T-helper 22 cell (primary cell): Measurements from ENCODE around the gene CARD9.
"Not testable (repeated sequence)": the region's sequence is repeated elsewhere in the genome, so short reads cannot be mapped to it uniquely, and the experiment has no call there.

ENCODE experiments used
- DNase-seq: peaks from one replicate; pipeline ENCODE4 v3.0.0-alpha.2; 2020; ENCODE audit warnings: low read depth

Gene CARD9

DNA sequence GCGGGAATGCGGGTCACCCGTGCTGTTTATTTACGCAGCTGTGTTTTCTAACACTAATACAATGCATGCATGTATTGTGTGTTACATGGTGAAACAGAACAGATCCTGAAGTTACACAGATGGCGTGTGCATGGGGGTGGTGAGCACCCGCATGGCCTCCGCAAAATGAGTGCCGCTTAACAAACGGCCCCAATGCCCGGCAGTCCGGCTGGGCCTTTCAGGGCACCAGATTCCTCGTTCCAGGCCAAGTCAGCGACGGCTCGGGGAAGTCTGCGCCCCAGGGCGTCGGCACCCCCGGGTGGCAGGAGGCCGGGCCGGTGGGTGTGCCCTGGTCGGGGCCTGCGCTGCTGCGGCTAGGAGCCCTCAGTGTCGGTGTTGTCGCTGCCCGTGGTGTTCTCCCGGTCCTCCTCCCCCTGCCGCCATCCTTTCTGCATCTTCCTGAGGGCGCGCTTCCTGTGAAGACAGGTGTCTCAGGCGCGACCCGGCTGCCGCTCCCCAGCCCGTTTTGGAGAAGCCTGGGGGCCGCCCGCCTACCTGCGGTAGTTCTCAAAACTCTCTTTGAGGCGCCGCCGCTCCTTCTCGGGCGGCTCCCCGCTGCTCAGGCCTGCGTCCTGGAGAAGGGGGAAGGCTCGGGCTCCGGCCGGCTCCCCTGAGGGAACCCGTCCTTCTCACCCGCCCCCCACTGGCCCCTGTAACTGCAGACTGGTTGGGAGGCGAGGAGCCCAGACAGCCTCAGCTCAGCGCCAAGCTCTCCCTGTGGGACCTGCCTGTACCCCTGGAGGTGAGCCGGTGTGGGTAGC lies 9.3 kb downstream of the CARD9 start:
- no peak for DNase-seq

DNA sequence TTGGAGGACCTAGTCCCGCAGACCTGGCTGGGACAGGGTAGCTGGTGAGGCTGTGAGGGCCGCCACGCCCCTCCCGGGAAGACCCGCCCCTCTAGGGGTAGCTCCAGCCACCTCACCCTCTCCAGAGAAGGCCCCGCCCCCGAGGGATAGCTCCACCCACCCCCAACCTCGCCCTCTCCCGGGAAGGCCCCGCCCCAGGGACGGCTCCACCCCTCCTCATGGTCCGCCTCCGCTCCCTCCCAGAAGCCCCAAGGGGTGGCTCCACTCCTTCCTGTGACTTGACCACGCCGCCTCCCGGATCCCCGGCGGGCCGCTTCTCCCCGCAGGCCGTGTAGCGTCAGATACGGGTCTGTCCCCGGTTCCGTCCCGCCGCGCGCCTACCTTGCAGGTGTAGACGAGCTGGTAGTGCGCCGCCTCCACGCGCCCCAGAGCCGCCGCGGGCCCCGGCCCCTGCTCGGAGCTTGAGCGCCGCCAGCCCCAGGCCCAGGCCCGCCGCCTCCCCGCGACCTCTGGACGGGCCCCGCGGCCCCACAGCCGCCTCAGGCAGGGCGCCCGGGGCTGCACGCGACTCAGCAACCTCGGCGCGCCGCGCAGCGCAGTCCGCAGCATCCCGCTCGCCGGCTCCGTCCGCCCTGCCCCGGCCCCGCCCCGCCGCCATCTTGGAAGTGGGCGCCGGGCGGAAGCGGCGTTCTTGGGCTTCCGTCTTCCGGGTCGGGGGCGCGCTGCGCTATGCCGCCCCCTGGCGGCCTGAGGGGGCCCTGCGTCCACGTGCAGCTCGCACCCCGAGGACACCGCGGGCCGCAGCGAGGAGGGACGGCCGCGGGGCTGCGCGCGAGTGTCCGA lies 10.1 kb downstream of the CARD9 start, which contains the start of gene DNLZ:
TSS of gene DNLZ (minus strand) at position 639 of the 843 bp plus-strand sequence. CDS start at position 609, 30 bp downstream.
- peak; percentile 86 for DNase-seq

DNA sequence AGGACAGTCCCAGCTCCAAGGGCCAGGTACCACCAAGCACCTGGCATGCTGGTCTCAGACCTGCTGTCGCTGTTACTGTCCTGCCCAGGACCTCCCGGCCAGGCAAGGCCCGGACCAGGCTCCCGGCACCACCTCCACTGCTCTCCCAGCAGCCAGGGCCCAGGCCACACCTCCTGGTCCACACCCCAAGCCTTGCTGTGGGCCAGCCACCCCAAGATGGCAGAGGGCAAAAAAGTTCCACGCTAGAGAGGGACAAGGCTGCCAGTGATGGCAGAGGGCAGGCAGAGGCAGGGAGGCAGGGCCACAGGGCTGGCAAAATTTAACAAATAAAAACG lies 11.1 kb downstream of the CARD9 start:
- DNase-seq = no peak

DNA sequence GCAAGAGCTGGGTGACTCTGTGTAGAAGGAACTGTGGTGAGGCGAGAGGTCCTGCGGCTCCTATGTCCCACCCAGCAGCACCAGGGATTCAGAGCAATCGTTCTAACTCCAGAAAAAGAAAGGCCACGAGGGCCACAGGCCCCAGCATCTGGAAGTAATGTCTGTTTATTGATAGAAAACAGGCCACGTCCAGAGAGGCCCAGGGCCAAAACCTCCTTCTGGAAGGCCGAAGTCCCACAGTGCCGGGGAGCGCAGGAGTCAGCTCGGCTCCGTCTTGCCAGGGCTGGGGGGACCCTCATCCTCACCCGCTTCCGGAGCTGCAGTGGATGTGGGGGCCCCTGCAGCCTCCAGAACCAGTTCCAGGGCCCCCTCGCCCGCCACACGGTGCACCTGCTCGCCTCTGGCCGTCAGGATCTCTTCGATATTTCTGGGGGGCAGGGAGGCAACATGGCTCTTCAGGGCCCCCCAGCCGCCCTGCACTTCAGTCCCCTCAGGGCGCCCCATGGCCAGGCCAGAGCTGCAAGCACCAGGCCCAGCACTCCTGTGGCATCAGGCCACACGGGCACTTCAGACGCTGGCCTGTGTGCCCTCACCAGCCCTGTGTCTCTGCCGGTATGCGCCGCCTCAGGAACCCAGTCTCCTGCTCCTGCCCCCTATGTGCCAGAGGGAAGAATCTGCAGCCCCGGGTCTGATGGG lies 11.6 kb downstream of the CARD9 start:
- no peak for DNase-seq

DNA sequence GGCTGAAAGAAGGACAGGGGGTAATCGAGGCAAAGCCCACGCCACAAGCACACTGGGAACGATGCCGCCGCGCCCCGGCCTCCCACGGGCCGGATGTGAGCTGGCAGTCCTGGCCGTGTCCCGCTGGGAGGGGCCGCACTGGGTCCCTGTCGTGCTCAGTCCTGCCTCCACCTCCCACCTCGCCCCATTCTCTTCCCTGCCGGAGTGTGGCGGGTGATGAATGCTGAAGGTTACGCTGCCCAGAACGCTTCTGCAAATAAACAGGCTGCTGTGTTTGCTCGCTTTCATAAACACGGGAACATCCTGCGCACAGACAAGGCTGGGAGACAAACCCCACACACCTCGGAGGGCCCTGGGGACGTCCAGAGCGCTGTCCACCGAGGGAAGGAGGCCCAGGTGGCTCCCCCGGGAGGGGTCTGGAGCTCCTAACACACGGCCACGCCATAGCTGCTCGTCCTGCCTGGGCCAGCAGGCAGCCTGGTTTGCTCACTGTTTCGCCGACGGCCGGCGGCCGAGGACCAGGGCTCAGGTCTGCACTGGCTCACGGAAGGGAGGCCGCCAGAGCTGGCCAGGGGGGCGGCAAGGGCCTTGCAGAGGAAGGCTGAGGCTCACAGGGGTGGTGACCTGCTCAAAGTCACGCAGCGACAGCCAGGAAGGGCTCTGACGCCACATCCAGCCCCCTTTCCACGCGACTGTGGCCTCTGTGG lies 12.3 kb downstream of the CARD9 start:
- no peak for DNase-seq

DNA sequence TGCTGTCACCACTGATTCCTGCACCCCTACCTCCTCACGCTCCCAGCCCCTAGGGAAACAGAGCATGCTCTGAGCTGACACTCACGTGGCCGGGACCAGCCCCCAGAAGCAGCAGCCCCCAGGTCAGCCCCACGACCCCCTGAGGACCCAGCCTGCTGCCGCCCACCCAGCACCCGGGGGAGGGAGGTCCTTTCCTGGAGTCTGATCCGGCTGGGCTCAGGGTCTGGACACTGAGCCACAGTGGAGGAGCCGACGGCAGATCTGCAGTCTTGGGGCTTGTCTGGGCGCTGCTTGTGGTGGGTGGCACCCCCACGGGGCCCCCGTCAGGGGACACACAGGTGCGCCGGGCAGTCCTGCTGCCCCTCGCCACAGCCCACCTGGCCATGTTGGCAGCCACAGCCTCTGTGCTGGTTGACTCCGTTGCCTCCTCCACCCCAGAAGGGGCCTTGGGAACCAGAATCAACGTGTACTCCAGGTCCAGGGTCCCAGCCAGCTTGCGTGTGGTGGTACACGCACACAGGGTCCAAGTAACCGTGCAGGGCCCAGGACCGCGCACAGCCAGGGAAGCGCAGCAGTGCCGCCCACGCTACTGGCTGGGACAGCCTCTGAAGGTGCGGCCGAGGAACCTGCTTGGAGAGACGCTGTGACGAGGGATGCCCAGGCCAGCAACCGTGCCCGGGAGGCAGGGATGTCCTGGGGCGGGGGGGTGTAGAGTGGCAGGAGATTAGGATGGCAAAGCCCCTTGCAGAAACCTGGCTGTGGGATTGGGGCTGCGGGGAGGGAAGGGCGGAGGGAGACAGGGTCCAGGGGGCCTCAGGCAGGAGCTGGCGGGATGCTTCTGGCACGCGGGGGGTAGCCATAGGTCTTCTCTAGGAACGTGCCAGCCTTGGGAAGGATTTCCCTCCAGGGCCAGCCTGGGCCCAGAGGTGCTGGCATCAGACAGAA lies 13.4 kb downstream of the CARD9 start:
- no peak for DNase-seq

DNA sequence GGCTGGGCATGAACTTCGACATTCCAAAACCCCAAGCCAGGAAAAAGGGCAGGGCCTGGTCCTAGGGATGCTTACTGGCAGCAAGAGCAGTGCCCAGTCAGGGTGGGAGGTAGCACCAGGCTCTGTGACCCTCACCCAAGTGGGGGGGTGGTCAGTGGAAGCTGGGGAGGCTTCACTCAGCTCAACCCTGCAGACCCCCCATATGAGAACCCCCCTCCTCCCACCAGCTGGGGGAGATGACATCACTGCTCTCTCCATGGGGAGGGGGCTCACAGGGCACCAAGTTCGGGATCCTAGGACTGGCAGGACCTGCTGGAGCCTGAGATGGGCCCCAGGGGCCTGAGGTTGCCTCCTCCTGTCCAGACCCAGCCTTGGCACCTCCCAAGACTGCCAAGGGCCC lies 14.6 kb downstream of the CARD9 start:
- DNase-seq = no peak

DNA sequence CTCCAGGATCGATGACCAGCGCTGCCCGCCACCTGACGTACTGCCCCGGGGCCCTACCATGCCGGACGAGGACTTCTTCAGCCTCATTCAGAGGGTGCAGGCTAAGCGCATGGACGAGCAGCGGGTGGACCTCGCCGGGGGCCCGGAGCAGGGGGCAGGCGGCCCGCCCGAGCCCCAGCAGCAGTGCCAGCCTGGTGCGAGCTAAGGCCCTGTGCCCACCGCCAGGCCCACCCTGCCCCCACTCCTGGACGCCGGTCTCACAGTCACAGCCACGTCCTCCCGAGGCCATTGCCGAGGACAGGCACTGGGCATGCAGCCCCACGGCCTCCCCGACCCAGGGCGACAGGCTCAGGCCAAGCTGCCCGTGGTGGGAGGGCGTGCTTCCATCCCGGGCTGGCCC lies 15.5 kb downstream of the CARD9 start:
- DNase-seq = no peak

DNA sequence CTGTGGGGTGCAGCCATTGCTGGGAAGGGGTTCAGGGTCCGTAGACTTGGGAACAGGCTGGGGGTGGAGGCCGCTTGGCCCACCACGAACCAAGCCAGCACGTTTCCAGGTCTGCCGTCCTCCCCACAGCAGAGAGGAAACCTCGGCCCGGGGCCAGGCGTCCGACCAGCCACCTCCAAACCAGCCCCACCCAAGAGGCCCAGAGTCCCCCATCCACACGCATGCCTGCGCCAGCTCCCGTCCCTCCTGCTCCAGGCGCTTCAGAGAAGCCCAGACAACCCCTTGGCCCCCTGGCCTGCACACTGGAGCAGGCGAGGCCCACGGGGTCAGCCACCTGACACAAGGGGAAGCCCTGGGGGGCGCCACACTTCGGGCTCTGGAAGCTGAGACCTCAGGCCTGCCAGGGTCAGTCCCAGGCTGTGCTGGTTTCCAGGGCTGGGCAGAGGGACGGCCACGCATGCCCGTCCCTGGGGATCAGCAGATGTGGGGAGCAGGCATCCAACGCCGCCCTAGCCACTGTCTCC lies 16.2 kb downstream of the CARD9 start:
- no peak for DNase-seq

DNA sequence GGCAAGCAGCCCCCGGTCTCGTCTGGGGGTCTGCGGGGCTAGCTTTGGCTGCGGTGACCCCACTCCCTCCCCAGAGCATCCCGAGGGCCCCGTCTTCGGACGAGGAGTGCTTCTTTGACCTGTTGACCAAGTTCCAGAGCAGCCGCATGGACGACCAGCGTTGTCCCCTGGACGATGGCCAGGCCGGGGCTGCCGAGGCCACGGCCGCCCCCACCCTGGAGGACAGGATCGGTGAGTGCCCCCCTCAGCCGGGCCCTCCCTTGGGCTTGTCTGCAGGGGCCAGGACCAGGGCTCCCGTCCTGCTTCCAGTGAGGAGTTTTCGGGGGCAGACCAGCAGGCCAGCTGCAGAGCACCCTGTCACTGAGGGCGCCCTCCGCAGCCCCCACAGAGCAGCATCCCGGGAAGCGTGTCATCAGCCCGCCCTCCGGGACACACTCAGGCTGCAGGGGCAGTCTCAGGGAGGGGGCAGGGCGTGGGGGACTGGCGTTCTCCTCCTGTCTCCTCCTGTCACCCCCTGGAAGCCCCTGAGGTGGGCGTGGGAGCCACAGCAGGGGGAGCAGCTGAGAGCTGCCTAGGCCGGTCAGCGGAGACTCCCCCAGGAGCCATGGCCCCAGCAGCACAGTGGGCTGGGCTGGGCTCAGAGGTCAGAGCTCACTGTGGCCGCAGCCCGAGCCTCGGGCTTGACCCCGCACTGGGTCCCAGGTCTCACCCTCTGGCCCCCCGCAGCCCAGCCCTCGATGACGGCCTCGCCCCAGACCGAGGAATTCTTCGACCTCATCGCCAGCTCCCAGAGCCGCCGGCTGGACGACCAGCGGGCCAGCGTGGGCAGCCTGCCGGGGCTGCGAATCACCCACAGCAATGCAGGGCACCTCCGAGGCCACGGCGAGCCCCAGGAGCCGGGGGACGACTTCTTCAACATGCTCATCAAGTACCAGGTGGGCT lies 17.6 kb downstream of the CARD9 start:
- DNase-seq = no peak

DNA sequence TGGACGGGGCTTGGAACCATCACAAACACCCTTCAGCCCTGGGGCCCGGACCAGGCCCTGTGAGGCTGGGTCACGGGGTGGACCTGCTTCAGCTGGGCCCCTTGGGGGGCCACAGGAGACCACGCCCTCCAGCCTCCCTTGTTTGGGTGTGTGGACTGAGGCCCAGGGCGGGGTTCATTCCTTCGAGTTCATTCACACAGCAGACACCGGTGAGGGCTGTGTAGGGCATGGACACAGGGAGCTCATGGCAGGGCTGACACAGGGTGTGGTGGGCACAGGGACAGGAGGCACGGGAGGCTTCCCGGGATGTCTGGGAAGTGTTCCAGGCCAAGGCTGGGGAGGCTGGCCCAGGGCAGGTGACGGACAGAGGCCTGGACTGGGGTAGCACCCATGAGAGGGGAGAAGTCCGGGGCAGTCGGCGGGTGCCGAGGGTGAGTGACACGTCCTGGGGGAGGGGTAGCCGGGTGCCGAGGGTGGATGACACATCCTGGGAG lies 18.8 kb downstream of the CARD9 start:
- no peak for DNase-seq

DNA sequence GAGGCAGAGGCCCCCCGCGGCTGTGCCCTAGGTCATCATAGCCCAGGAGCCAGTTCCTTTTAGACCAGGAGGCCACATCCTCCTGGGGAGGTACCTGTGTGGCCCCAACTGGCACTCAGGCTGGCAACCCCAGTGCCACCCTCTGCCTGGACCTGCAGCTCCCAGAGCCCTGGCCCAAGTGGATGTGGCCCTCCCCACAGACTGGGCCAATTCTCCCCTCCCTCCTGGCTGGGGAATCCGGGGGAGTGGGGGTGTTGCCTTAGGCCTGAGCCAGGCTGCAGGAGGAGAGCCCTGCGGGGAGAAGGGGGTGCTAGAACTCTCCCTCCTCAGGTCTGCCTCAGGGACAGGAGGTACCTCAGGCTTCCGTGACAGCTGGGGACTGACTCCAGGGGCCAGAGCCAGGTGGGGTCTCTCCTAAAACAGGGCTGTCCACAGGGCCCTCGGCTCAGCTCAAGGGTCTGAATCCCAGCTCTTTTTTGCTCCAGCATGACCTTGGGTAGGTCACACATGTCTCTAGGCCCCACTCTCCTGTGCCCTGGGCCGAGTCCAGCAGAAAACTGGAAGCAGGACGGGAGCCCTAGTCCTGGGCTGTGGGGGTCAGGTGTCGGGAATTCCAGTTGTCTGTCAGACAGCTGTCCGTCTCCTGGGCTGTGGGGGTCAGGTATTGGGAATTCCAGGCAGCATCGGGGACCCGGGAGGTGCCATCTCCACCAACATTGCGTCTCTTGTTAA lies 19.5 kb downstream of the CARD9 start:
- no peak for DNase-seq

DNA sequence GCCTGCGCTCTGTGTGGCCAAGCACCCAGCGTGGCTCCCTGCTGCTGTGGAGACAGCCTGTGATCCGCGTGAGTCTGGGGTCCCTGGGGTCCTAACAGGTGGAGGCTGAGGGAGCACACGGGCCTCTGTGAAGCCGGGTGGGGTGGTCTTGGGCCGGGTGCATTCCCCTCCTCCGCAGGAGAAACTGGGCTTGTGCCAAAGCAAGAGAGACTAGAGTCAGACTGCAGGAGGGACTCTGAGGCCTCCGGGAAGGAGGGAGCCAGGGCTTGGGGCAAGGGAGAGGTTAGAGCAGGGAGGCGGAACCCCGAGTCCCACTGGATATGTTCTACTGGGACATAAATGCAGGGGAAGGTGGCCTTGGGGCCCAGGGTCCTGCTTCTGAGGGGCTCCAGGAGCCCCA lies 20.4 kb downstream of the CARD9 start:
- no peak for DNase-seq

DNA sequence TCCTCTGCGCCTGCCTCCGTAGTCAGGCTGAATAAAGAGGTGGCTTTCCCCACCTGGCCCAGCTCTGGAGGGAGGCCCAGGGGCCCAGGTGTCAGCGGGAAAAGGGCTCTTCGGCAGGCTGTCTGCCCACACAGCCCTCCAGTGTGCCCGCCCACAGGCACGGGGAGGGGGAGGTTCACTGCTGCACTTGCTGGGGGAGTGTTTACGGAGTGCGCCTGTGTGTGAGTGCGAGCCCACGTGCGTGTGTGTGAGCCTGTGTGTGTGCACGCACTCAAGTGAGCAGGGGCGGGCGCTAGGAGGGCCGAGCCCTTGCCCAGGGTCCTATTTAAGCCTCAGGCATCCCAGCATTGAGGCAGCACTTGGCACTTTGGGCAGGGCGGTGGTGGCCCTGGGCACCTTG lies 20.8 kb downstream of the CARD9 start:
- no peak for DNase-seq

DNA sequence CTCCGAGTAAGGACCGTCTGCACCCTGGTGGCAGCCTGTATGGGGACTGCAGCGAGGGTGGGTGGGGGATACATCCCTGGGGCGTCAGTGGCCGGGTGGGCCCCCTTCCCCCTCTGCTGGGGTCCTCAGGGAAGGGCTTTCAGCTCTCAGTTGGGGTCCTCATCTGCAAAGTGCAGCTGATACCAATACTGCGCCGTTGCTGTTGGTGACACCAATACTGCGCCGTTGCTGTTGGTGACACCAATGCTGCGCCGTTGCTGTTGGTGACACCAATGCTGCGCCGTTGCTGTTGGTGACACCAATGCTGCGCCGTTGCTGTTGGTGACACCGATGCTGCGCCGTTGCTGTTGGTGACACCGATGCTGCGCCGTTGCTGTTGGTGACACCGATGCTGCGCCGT lies 21.6 kb downstream of the CARD9 start:
- DNase-seq = not testable (repeated sequence)

DNA sequence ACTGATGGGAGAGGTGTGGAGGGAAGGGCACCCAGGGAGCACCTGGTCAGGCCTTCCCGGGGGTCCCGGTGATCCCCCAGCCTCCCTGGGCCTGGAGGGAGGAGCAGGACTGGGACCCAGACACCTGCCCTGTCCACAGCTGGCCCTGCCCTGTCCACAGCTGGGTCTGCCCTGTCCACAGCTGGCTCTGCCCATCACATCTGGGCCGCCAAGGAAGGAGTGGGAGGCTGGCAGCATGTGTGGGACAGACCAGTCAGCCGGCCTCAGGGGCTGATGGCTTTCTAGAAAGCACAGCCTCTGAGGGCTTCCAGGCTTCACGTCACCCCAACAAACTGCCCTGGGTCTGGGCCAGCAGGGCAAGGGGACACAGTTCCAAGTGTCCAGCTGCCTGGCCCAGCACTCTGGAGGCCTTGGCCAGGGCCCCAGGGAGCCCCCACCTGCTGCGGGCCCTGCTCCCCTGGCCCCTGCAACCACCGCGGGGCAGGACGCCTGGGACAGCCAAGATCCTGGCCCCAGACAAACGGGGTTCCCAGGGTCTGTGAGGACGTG lies 22.1 kb downstream of the CARD9 start:
- no peak for DNase-seq

DNA sequence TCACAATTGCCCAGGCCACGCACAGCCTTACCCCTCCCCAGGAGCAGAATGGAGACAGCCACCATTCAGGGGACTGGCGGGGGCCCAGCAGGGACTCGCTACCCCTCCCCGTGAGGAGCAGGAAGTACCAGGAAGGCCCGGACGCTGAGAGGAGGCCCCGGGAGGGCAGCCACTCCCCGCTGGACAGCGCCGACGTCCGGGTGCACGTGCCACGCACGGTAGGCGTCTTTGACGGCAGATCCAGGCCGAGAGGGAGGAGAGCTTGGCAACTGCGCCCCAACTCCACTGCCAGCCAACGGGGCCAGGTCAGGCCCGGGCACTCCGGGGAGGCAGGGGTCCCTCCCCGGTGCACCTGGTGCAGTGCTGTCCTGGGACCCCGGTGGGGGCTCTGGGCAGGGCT lies 23.9 kb downstream of the CARD9 start:
- DNase-seq = no peak

DNA sequence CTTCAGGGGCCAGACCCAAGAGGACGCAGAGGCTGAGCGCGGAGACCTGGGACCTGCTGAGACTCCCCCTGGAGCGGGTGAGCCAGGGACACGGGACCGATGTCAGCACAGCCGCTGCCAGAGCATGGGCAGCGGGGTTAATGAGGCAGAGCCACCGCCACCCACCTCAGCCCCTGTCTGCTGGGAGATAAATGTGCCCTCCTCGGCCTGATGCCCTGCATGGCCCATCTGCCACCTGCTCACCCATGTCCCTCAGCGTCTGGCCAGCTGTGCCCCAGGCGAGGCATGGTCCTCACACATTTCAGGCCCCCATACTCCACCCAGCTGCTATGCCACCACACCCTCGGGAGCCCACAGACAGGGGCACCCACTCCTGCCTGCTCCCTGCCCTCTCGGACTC lies 24.8 kb downstream of the CARD9 start:
- DNase-seq = no peak
